HEK293 (cell line): ENCODE results near the gene ESRRA.

ENCODE experiments used
- KLF8 ChIP-seq: fragments of 450-650 bp; formaldehyde crosslinking; IDR thresholded peaks from 2 replicates; pipeline ENCODE4 v1.5.1; 2016; ENCODE audit warnings: missing biosample characterization, missing genetic modification characterization
- REPIN1 ChIP-seq: fragments of 450-650 bp; formaldehyde crosslinking; IDR thresholded peaks from 2 replicates; pipeline ENCODE4 v1.5.1; 2017; ENCODE audit warnings: missing biosample characterization, missing genetic modification characterization, low read depth
- SP7 ChIP-seq: fragments of 450-650 bp; formaldehyde crosslinking; IDR thresholded peaks from 2 replicates; pipeline ENCODE4 v1.5.1; 2016; ENCODE audit warnings: missing biosample characterization, missing genetic modification characterization
- ZBTB17 ChIP-seq: fragments of 450-650 bp; formaldehyde crosslinking; IDR thresholded peaks from 2 replicates; pipeline ENCODE4 v1.5.1; 2016; ENCODE audit warnings: missing biosample characterization, missing genetic modification characterization
- ZBTB20 ChIP-seq: fragments of 450-650 bp; formaldehyde crosslinking; IDR thresholded peaks from 2 replicates; pipeline ENCODE4 v1.5.1; 2016; ENCODE audit warnings: missing biosample characterization, missing genetic modification characterization
- ZNF501 ChIP-seq: fragments of 450-650 bp; formaldehyde crosslinking; IDR thresholded peaks from 2 replicates; pipeline ENCODE4 v1.5.1; 2016; ENCODE audit warnings: missing biosample characterization, missing genetic modification characterization
- ZNF621 ChIP-seq: fragments of 450-650 bp; formaldehyde crosslinking; IDR thresholded peaks from 2 replicates; pipeline ENCODE4 v1.5.1; 2017; ENCODE audit warnings: missing biosample characterization, missing genetic modification characterization
- ZNF658 ChIP-seq: fragments of 450-650 bp; formaldehyde crosslinking; IDR thresholded peaks from 2 replicates; pipeline ENCODE4; 2016; ENCODE audit warnings: missing biosample characterization, missing genetic modification characterization
- ZNF677 ChIP-seq: fragments of 450-650 bp; IDR thresholded peaks from 2 replicates; pipeline ENCODE4 v1.5.0; 2018; ENCODE audit warnings: missing biosample characterization, mild to moderate bottlenecking, missing genetic modification characterization, moderate library complexity
- ZNF830 ChIP-seq: fragments of 450-650 bp; IDR thresholded peaks from 2 replicates; pipeline ENCODE4 v1.5.0; 2018; ENCODE audit warnings: missing biosample characterization, missing genetic modification characterization, low read depth, mild to moderate bottlenecking, moderate library complexity
- TF ChIP-seq, protein P1 (sequence below): fragments of 450-650 bp; formaldehyde crosslinking; IDR thresholded peaks from 2 replicates; pipeline ENCODE4 v1.5.1; 2017; ENCODE audit warnings: missing biosample characterization, mild to moderate bottlenecking, missing genetic modification characterization, moderate library complexity
- TF ChIP-seq, protein P2 (sequence below): fragments of 450-650 bp; formaldehyde crosslinking; IDR thresholded peaks from 2 replicates; pipeline ENCODE4 v1.5.1; 2016; ENCODE audit warnings: missing biosample characterization, missing genetic modification characterization
- TF ChIP-seq, protein P3 (sequence below): fragments of 450-650 bp; formaldehyde crosslinking; IDR thresholded peaks from 2 replicates; pipeline ENCODE4 v1.5.1; 2016; ENCODE audit warnings: missing biosample characterization, missing genetic modification characterization
- TF ChIP-seq, protein P4 (sequence below): fragments of 450-650 bp; formaldehyde crosslinking; IDR thresholded peaks from 2 replicates; pipeline ENCODE4 v1.5.1; 2017; ENCODE audit warnings: missing biosample characterization, missing genetic modification characterization
- TF ChIP-seq, protein P5 (sequence below): fragments of 450-650 bp; formaldehyde crosslinking; IDR thresholded peaks from 2 replicates; pipeline ENCODE4 v1.5.1; 2016; ENCODE audit warnings: missing biosample characterization, missing genetic modification characterization, low read depth

The ESRRA gene

DNA sequence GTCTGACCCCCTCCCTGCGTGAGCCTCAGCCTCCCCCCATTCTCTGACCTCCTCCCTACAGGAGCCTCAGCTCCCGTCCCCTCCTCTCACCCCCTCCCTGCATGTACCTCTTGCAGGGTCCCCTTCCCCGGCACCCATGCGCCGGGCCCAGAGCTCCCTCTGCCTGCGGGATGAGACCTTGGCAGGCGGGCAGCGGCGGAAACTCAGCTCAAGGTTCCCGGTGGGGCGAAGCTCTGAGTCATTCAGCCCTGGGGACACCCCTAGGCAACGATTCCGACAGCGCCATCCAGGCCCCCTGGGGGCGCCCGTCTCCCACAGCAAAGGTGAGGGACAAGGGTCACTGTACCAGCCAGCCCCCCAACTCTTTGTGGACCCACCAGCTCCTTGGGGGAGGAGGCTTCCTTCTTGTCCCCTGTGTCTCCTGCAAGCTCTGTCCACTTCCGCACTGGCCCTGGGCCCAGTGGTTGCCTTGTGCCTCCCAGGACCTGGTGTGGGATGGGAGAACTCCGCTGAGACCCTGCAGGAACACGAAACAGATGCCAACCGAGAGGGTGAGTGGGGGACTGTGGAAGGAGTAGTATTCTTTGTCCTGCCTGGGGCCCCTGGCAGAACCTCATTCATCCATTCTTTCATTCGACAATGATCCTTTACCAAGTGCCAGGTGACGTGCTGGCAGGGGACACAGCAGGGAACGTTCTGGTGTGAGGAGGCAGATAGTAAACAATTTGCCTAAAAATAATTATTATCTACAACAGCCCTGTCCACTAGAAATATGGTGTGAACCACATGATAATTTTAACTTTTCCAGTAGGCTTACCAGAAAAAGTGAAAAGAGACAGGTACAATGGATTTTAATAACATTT, 50.0 kb downstream of the ESRRA start (continued):
- TF ChIP-seq, protein P1, sequence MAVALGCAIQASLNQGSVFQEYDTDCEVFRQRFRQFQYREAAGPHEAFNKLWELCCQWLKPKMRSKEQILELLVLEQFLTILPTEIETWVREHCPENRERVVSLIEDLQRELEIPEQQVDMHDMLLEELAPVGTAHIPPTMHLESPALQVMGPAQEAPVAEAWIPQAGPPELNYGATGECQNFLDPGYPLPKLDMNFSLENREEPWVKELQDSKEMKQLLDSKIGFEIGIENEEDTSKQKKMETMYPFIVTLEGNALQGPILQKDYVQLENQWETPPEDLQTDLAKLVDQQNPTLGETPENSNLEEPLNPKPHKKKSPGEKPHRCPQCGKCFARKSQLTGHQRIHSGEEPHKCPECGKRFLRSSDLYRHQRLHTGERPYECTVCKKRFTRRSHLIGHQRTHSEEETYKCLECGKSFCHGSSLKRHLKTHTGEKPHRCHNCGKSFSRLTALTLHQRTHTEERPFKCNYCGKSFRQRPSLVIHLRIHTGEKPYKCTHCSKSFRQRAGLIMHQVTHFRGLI (tag by site-specific recombination), result peak; percentile 13; the same call in 1 of the 2 replicates
- TF ChIP-seq ZNF677 (tag by site-specific recombination) (no peak), ZNF658 (tag by site-specific recombination) (no peak), ZNF621 (tag by site-specific recombination) (no peak), SP7 (tag by site-specific recombination) (peak; percentile 54), ZNF830 (tag by site-specific recombination) (no peak), KLF8 (0 out of 2 replicates have a peak, but pooled peaks have one; percentile 17), ZNF501 (tag by site-specific recombination) (0 out of 2 replicates have a peak, but pooled peaks have one; percentile 25), ZBTB17 (tag by site-specific recombination) (peak; percentile 39; the same call in 1 of the 2 replicates), ZBTB20 (tag by site-specific recombination) (peak; percentile 36; the same call in 1 of the 2 replicates), REPIN1 (tag by site-specific recombination) (no peak)
- TF ChIP-seq, protein P2, sequence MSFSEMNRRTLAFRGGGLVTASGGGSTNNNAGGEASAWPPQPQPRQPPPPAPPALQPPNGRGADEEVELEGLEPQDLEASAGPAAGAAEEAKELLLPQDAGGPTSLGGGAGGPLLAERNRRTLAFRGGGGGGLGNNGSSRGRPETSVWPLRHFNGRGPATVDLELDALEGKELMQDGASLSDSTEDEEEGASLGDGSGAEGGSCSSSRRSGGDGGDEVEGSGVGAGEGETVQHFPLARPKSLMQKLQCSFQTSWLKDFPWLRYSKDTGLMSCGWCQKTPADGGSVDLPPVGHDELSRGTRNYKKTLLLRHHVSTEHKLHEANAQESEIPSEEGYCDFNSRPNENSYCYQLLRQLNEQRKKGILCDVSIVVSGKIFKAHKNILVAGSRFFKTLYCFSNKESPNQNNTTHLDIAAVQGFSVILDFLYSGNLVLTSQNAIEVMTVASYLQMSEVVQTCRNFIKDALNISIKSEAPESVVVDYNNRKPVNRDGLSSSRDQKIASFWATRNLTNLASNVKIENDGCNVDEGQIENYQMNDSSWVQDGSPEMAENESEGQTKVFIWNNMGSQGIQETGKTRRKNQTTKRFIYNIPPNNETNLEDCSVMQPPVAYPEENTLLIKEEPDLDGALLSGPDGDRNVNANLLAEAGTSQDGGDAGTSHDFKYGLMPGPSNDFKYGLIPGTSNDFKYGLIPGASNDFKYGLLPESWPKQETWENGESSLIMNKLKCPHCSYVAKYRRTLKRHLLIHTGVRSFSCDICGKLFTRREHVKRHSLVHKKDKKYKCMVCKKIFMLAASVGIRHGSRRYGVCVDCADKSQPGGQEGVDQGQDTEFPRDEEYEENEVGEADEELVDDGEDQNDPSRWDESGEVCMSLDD (tag by site-specific recombination), result peak; percentile 37; the same call in 1 of the 2 replicates
- TF ChIP-seq, protein P3, sequence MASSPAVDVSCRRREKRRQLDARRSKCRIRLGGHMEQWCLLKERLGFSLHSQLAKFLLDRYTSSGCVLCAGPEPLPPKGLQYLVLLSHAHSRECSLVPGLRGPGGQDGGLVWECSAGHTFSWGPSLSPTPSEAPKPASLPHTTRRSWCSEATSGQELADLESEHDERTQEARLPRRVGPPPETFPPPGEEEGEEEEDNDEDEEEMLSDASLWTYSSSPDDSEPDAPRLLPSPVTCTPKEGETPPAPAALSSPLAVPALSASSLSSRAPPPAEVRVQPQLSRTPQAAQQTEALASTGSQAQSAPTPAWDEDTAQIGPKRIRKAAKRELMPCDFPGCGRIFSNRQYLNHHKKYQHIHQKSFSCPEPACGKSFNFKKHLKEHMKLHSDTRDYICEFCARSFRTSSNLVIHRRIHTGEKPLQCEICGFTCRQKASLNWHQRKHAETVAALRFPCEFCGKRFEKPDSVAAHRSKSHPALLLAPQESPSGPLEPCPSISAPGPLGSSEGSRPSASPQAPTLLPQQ, result peak; percentile 47; the same call in 1 of the 2 replicates
- TF ChIP-seq, protein P4, sequence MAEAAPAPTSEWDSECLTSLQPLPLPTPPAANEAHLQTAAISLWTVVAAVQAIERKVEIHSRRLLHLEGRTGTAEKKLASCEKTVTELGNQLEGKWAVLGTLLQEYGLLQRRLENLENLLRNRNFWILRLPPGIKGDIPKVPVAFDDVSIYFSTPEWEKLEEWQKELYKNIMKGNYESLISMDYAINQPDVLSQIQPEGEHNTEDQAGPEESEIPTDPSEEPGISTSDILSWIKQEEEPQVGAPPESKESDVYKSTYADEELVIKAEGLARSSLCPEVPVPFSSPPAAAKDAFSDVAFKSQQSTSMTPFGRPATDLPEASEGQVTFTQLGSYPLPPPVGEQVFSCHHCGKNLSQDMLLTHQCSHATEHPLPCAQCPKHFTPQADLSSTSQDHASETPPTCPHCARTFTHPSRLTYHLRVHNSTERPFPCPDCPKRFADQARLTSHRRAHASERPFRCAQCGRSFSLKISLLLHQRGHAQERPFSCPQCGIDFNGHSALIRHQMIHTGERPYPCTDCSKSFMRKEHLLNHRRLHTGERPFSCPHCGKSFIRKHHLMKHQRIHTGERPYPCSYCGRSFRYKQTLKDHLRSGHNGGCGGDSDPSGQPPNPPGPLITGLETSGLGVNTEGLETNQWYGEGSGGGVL (tag by site-specific recombination), result peak; percentile 85
- TF ChIP-seq, protein P5, sequence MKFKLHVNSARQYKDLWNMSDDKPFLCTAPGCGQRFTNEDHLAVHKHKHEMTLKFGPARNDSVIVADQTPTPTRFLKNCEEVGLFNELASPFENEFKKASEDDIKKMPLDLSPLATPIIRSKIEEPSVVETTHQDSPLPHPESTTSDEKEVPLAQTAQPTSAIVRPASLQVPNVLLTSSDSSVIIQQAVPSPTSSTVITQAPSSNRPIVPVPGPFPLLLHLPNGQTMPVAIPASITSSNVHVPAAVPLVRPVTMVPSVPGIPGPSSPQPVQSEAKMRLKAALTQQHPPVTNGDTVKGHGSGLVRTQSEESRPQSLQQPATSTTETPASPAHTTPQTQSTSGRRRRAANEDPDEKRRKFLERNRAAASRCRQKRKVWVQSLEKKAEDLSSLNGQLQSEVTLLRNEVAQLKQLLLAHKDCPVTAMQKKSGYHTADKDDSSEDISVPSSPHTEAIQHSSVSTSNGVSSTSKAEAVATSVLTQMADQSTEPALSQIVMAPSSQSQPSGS (tag by site-specific recombination), result no peak
